HCEC 1CT (cell line): ENCODE results near the gene GPC1.

Experiments
- DNase-seq: peaks from one replicate; pipeline ENCODE4 v3.0.0-alpha.2; 2017

GPC1 gene

GRCh38 chr2:240397924-240398645 lies 37.4 kb upstream of the GPC1 start:
- no peak for DNase-seq

GRCh38 chr2:240398661-240399267 lies 36.7 kb upstream of the GPC1 start:
- no peak for DNase-seq

GRCh38 chr2:240399419-240400324 lies 35.8 kb upstream of the GPC1 start:
- no peak for DNase-seq

GRCh38 chr2:240400371-240401161 lies 34.9 kb upstream of the GPC1 start:
- DNase-seq = no peak

- no peak for DNase-seq
Measured at GRCh38 chr2:240401308-240401707, 34.2 kb upstream of the GPC1 start.

- DNase-seq = no peak
Measured at GRCh38 chr2:240401781-240402551, 33.5 kb upstream of the GPC1 start.

- DNase-seq = no peak
Measured at GRCh38 chr2:240402566-240403272, 32.7 kb upstream of the GPC1 start.

GRCh38 chr2:240403396-240404104 lies 31.9 kb upstream of the GPC1 start:
- no peak for DNase-seq

GRCh38 chr2:240404174-240404852 lies 31.1 kb upstream of the GPC1 start:
- no peak for DNase-seq

- DNase-seq = no peak
Measured at GRCh38 chr2:240405133-240405532, 30.3 kb upstream of the GPC1 start.

- DNase-seq = no peak
Measured at GRCh38 chr2:240405684-240406313, 29.7 kb upstream of the GPC1 start.

- DNase-seq = no peak
Measured at GRCh38 chr2:240407090-240407489, 28.4 kb upstream of the GPC1 start.

GRCh38 chr2:240410004-240410403 lies 25.5 kb upstream of the GPC1 start:
- DNase-seq = no peak

- no peak for DNase-seq
Measured at GRCh38 chr2:240410808-240411207, 24.7 kb upstream of the GPC1 start.

- no peak for DNase-seq
Measured at GRCh38 chr2:240411261-240412160, 24.0 kb upstream of the GPC1 start.

GRCh38 chr2:240412211-240412861 lies 23.1 kb upstream of the GPC1 start:
- DNase-seq = no peak

- DNase-seq = no peak
Measured at GRCh38 chr2:240412975-240413812, 22.3 kb upstream of the GPC1 start.
